ENCODE measurements around the gene SIPA1L3.

The SIPA1L3 gene

GRCh38 chr19:38199340-38199739 is 292.3 kb downstream of the SIPA1L3 start:
- no peaks in the 10 kb centered on the region for H3K36me3 ChIP-seq (ENCODE audit: insufficient read depth, low read depth, low read length)
- H3K27ac ChIP-seq (ENCODE audit: low read length) = no peak overlapping the region
- no peak overlapping the region for H3K4me3 ChIP-seq (ENCODE audit: low read length)
- no peaks in the 10 kb centered on the region for H3K27me3 ChIP-seq (ENCODE audit: insufficient read depth, low read length)
- H3K4me1 ChIP-seq (ENCODE audit: insufficient read depth, low read length) = no peaks in the 10 kb centered on the region
- no peaks in the 10 kb centered on the region for H3K9me3 ChIP-seq (ENCODE audit: insufficient read depth, low read depth, low read length)
- H3K9ac ChIP-seq (ENCODE audit: low read depth, low read length) = no peak overlapping the region

- Histone ChIP-seq H3K9me3 (ENCODE audit: insufficient read depth, low read depth, low read length) (no peaks in the 10 kb centered on the region), H3K27ac (ENCODE audit: low read length) (no peak overlapping the region), H3K27me3 (ENCODE audit: insufficient read depth, low read length) (no peaks in the 10 kb centered on the region), H3K9ac (ENCODE audit: low read depth, low read length) (no peak overlapping the region), H3K4me3 (ENCODE audit: low read length) (no peak overlapping the region), H3K36me3 (ENCODE audit: insufficient read depth, low read depth, low read length) (no peaks in the 10 kb centered on the region; the same call in 1 of the 2 replicates), H3K4me1 (ENCODE audit: insufficient read depth, low read length) (no peaks in the 10 kb centered on the region)
Observed at GRCh38 chr19:38201731-38202130, 294.7 kb downstream of the SIPA1L3 start.

- Histone ChIP-seq H3K36me3 (ENCODE audit: insufficient read depth, low read depth, low read length) (no peaks in the 10 kb centered on the region; the same call in 1 of the 2 replicates), H3K9me3 (ENCODE audit: insufficient read depth, low read depth, low read length) (no peaks in the 10 kb centered on the region), H3K9ac (ENCODE audit: low read depth, low read length) (no peak overlapping the region), H3K27ac (ENCODE audit: low read length) (no peak overlapping the region), H3K27me3 (ENCODE audit: insufficient read depth, low read length) (no peaks in the 10 kb centered on the region), H3K4me1 (ENCODE audit: insufficient read depth, low read length) (no peaks in the 10 kb centered on the region), H3K4me3 (ENCODE audit: low read length) (no peak overlapping the region)
Observed at GRCh38 chr19:38202504-38202903, 295.5 kb downstream of the SIPA1L3 start.

- Histone ChIP-seq H3K9me3 (ENCODE audit: insufficient read depth, low read depth, low read length) (no peaks in the 10 kb centered on the region), H3K4me1 (ENCODE audit: insufficient read depth, low read length) (no peaks in the 10 kb centered on the region; the same call in 1 of the 2 replicates), H3K9ac (ENCODE audit: low read depth, low read length) (no peak overlapping the region), H3K27ac (ENCODE audit: low read length) (no peak overlapping the region), H3K4me3 (ENCODE audit: low read length) (no peak overlapping the region), H3K27me3 (ENCODE audit: insufficient read depth, low read length) (no peaks in the 10 kb centered on the region), H3K36me3 (ENCODE audit: insufficient read depth, low read depth, low read length) (no peaks in the 10 kb centered on the region; the same call in 1 of the 2 replicates)
Observed at GRCh38 chr19:38203197-38203596, 296.2 kb downstream of the SIPA1L3 start.

- Histone ChIP-seq H3K4me1 (ENCODE audit: insufficient read depth, low read length) (peaks cover 1% of the 10 kb centered on the region; the same call in 1 of the 2 replicates), H3K9me3 (ENCODE audit: insufficient read depth, low read depth, low read length) (no peaks in the 10 kb centered on the region), H3K36me3 (ENCODE audit: insufficient read depth, low read depth, low read length) (no peaks in the 10 kb centered on the region; the same call in 1 of the 2 replicates), H3K27ac (ENCODE audit: low read length) (no peak overlapping the region), H3K9ac (ENCODE audit: low read depth, low read length) (no peak overlapping the region), H3K4me3 (ENCODE audit: low read length) (no peak overlapping the region), H3K27me3 (ENCODE audit: insufficient read depth, low read length) (0 out of 2 replicates have a peak, but pooled peaks cover 4% of the 10 kb centered on the region)
Observed at GRCh38 chr19:38204096-38204495, 297.1 kb downstream of the SIPA1L3 start.

GRCh38 chr19:38204728-38205127 is 297.7 kb downstream of the SIPA1L3 start:
- no peak overlapping the region for H3K4me3 ChIP-seq (ENCODE audit: low read length)
- H3K27ac ChIP-seq (ENCODE audit: low read length) = no peak overlapping the region
- no peaks in the 10 kb centered on the region; the same call in 1 of the 2 replicates for H3K36me3 ChIP-seq (ENCODE audit: insufficient read depth, low read depth, low read length)
- peaks cover 5% of the 10 kb centered on the region; the same call in 1 of the 2 replicates for H3K4me1 ChIP-seq (ENCODE audit: insufficient read depth, low read length)
- H3K9ac ChIP-seq (ENCODE audit: low read depth, low read length) = no peak overlapping the region
- H3K27me3 ChIP-seq (ENCODE audit: insufficient read depth, low read length) = peaks cover 10% of the 10 kb centered on the region; the same call in 1 of the 2 replicates
- H3K9me3 ChIP-seq (ENCODE audit: insufficient read depth, low read depth, low read length) = no peaks in the 10 kb centered on the region

- Histone ChIP-seq H3K9me3 (ENCODE audit: insufficient read depth, low read depth, low read length) (no peaks in the 10 kb centered on the region), H3K27me3 (ENCODE audit: insufficient read depth, low read length) (peaks cover 18% of the 10 kb centered on the region; the same call in 1 of the 2 replicates), H3K36me3 (ENCODE audit: insufficient read depth, low read depth, low read length) (no peaks in the 10 kb centered on the region; the same call in 1 of the 2 replicates), H3K4me3 (ENCODE audit: low read length) (no peak overlapping the region), H3K27ac (ENCODE audit: low read length) (no peak overlapping the region), H3K9ac (ENCODE audit: low read depth, low read length) (no peak overlapping the region), H3K4me1 (ENCODE audit: insufficient read depth, low read length) (peaks cover 5% of the 10 kb centered on the region; the same call in 1 of the 2 replicates)
Observed at GRCh38 chr19:38206006-38206745, 299.2 kb downstream of the SIPA1L3 start.

- Histone ChIP-seq H3K9ac (ENCODE audit: low read depth, low read length) (no peak overlapping the region), H3K27me3 (ENCODE audit: insufficient read depth, low read length) (peaks cover 18% of the 10 kb centered on the region; the same call in 1 of the 2 replicates), H3K4me1 (ENCODE audit: insufficient read depth, low read length) (peaks cover 5% of the 10 kb centered on the region; the same call in 1 of the 2 replicates), H3K9me3 (ENCODE audit: insufficient read depth, low read depth, low read length) (no peaks in the 10 kb centered on the region), H3K27ac (ENCODE audit: low read length) (no peak overlapping the region), H3K4me3 (ENCODE audit: low read length) (no peak overlapping the region), H3K36me3 (ENCODE audit: insufficient read depth, low read depth, low read length) (no peaks in the 10 kb centered on the region; the same call in 1 of the 2 replicates)
Observed at GRCh38 chr19:38206928-38207327, 299.9 kb downstream of the SIPA1L3 start.

- Histone ChIP-seq H3K27me3 (ENCODE audit: insufficient read depth, low read length) (peaks cover 18% of the 10 kb centered on the region; the same call in 1 of the 2 replicates), H3K9ac (ENCODE audit: low read depth, low read length) (no peak overlapping the region), H3K9me3 (ENCODE audit: insufficient read depth, low read depth, low read length) (no peaks in the 10 kb centered on the region), H3K4me3 (ENCODE audit: low read length) (no peak overlapping the region), H3K27ac (ENCODE audit: low read length) (no peak overlapping the region), H3K36me3 (ENCODE audit: insufficient read depth, low read depth, low read length) (no peaks in the 10 kb centered on the region; the same call in 1 of the 2 replicates), H3K4me1 (ENCODE audit: insufficient read depth, low read length) (peaks cover 5% of the 10 kb centered on the region; the same call in 1 of the 2 replicates)
Observed at GRCh38 chr19:38207543-38207942, 300.5 kb downstream of the SIPA1L3 start.

GRCh38 chr19:38208571-38208970 is 301.6 kb downstream of the SIPA1L3 start:
- H3K27me3 ChIP-seq (ENCODE audit: insufficient read depth, low read length) = peaks cover 18% of the 10 kb centered on the region; the same call in 1 of the 2 replicates
- peaks cover 5% of the 10 kb centered on the region; the same call in 1 of the 2 replicates for H3K4me1 ChIP-seq (ENCODE audit: insufficient read depth, low read length)
- no peak overlapping the region for H3K27ac ChIP-seq (ENCODE audit: low read length)
- no peaks in the 10 kb centered on the region; the same call in 1 of the 2 replicates for H3K36me3 ChIP-seq (ENCODE audit: insufficient read depth, low read depth, low read length)
- peak overlapping the region; percentile 70; the same call in 1 of the 2 replicates for H3K4me3 ChIP-seq (ENCODE audit: low read length)
- H3K9ac ChIP-seq (ENCODE audit: low read depth, low read length) = peak overlapping the region; percentile 50; the same call in 1 of the 2 replicates
- no peaks in the 10 kb centered on the region for H3K9me3 ChIP-seq (ENCODE audit: insufficient read depth, low read depth, low read length)

- H3K4me1 ChIP-seq (ENCODE audit: insufficient read depth, low read length) = peaks cover 5% of the 10 kb centered on the region; the same call in 1 of the 2 replicates
- H3K9ac ChIP-seq (ENCODE audit: low read depth, low read length) = peak overlapping the region; percentile 50
- H3K27ac ChIP-seq (ENCODE audit: low read length) = no peak overlapping the region
- H3K9me3 ChIP-seq (ENCODE audit: insufficient read depth, low read depth, low read length) = no peaks in the 10 kb centered on the region
- H3K36me3 ChIP-seq (ENCODE audit: insufficient read depth, low read depth, low read length) = no peaks in the 10 kb centered on the region; the same call in 1 of the 2 replicates
- peak overlapping the region; percentile 70 for H3K4me3 ChIP-seq (ENCODE audit: low read length)
- peaks cover 18% of the 10 kb centered on the region; the same call in 1 of the 2 replicates for H3K27me3 ChIP-seq (ENCODE audit: insufficient read depth, low read length)
Observed at GRCh38 chr19:38209152-38209551, 302.1 kb downstream of the SIPA1L3 start.

Measured in iPS-20b (cell line).